Kidney (tissue), 14 donors: ENCODE results near the gene UNC119. TPM values are rescaled to one million over a fixed set of nuclear protein-coding genes. Genes with fewer than 3 reads are reported as not detected.
A peak's percentile ranks its signal among the peaks of the same experiment; 100 is the strongest.

Experiments
- DNase-seq, 5 donors: peaks; one replicate each; pipeline ENCODE4 v3.0.0-alpha.2; 2013 to 2020
- FAIRE-seq: peaks from 2 replicates; lab custom pipeline; 2012; peaks lifted over from hg19 to GRCh38; lab: Jason Lieb, UNC
- H3K27ac ChIP-seq, 2 donors: one replicate each; pipeline ENCODE4 v1.7.0; 2013; ENCODE audit warnings: low read depth in 2 of 2, low read length in 2 of 2, inconsistent platforms in 1 of 2
- H3K27me3 ChIP-seq: one replicate; pipeline ENCODE4 v1.7.1; 2013; ENCODE audit warnings: low read length, inconsistent platforms; ENCODE audit not compliant: control insufficient read depth, insufficient read depth
- H3K36me3 ChIP-seq, 3 donors: one replicate each; pipeline versions ENCODE4 v1.7.0 to v1.7.1; 2013; ENCODE audit warnings: low read length in 3 of 3, control low read depth in 1 of 3, inconsistent platforms in 1 of 3; ENCODE audit not compliant: insufficient read depth in 3 of 3, control insufficient read depth in 2 of 3
- H3K4me1 ChIP-seq, 3 donors: one replicate each; pipeline versions ENCODE4 v1.7.0 to v1.7.1; 2013; ENCODE audit warnings: low read length in 3 of 3, inconsistent platforms in 1 of 3, low read depth in 1 of 3; ENCODE audit not compliant: control insufficient read depth in 2 of 3, insufficient read depth in 2 of 3
- H3K4me3 ChIP-seq, 3 donors: one replicate each; pipeline versions ENCODE4 v1.7.0 to v1.8.1; 2013; ENCODE audit warnings: low read length in 3 of 3, control low read depth in 1 of 3, inconsistent platforms in 1 of 3
- H3K9ac ChIP-seq, 3 donors: one replicate each; pipeline versions ENCODE4 v1.7.0 to v1.7.1; 2013; ENCODE audit warnings: low read length in 3 of 3, control low read depth in 1 of 3, inconsistent platforms in 1 of 3
- H3K9me3 ChIP-seq, 3 donors: one replicate each; pipeline versions ENCODE4 v1.7.0 to v1.7.1; 2013; ENCODE audit warnings: low read length in 3 of 3, control low read depth in 1 of 3, inconsistent platforms in 1 of 3; ENCODE audit not compliant: control insufficient read depth in 2 of 3, insufficient read depth in 1 of 3
- CTCF ChIP-seq: IDR thresholded peaks from 3 replicates; pipeline ENCODE4 v1.5.1; 2012; ENCODE audit warnings: mild to moderate bottlenecking, moderate library complexity, borderline replicate concordance; ENCODE audit not compliant: insufficient read depth; ENCODE audit errors: extremely low read depth
- intact Hi-C: fragments of 100-400 bp; cut with DNase I; formaldehyde crosslinking; loops from one replicate; pipeline ENCODE4 v1.11.1; 2022
- polyA plus RNA-seq: library from polyadenylated mRNA; stranded (reverse); fragments of 350-450 nt; fragmentation: Illumina TruSeq; extraction: RNeasy Lipid Tissue Mini Kit (QIAGEN cat#74804); gene quantifications from one replicate; pipeline ENCODE4 v1.2.3, GENCODE V29; 2014; ENCODE audit warnings: low read depth, low replicate concordance; ENCODE audit not compliant: insufficient read depth
- total RNA-seq: library from RNA; stranded (reverse); fragmentation: NEBNext Ultra II Directional; extraction: Animal tissue kit (Norgen Biotek cat#: 25700); gene quantifications from one replicate; pipeline ENCODE4 v1.2.1, GENCODE V29; 2021
- donor health status: control.
- donor health status: control.
- donor health status: control.
- donor health status: control.
- donor health status: control.
- donor health status: DM: yes; HTN: yes; CAD: no.
- donor health status: Normal renal cell carcinoma (clear cell type).

UNC119 gene
- total and polyA plus RNA-seq, 2 donors from 2014 or later, result 19.0 to 60.7 TPM

DNA sequence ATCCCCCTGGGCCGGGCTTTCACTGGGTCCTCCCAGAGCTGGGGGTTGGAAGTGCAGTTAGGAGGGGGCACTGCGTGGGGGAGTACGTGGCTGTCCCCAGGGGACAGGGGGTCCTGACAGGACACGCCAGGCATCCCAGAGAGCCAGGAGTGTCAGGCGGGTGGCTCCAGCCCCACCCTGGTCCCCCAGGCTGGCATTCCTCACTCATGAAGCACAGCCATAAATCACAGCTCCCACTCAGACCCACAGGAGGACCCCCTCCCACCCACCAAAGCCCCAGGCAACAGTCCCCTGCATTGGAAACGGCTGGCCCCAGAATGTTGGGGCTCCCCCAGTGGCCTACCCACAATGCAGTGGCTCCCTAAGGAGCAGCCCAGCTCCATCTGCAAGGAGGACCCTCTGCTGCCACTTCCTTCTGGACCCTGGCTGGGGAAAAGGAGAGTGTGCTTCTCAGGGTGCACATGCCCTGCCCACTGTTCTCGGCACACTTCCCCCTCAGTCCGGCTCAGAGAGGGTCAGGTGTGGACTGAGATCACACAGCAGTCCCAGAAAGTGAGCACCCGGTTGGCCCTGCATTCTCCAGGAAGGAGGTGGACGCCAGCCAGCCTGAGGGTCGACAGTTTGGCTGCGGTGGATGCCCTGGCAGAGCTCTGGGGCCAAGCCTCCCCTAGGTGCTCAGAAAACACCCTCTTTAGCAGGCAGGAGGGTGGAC, 53.6 kb downstream of the UNC119 start:
- intact Hi-C loops, result loop anchor here (5.0 to 10.0 kb wide), 2 partner anchors 38 to 116 kb away; partner anchors contain the start of gene RSKR
- no peaks in the 10 kb centered on the region for H3K27me3 ChIP-seq
- DNase-seq (peak in 2 of 5 donors; percentile 24 to 60), FAIRE-seq (no peak)
- H3K9ac ChIP-seq, result no peak overlapping the region
- no peak overlapping the region for H3K4me3 ChIP-seq
- no peak overlapping the region for H3K27ac ChIP-seq
- H3K4me1 ChIP-seq, result peaks cover 0 to 2% (median 0%) of the 10 kb centered on the region in 3 donors
- H3K36me3 ChIP-seq, result no peaks in the 10 kb centered on the region
- no peak for TF ChIP-seq CTCF
- no peaks in the 10 kb centered on the region for H3K9me3 ChIP-seq

- intact Hi-C loops, result loop anchor here (5.0 to 10.0 kb wide), 2 partner anchors 39 to 117 kb away; partner anchors contain the start of gene RSKR
- Histone ChIP-seq H3K9ac (no peak overlapping the region), H3K9me3 (no peaks in the 10 kb centered on the region), H3K36me3 (no peaks in the 10 kb centered on the region), H3K27me3 (no peaks in the 10 kb centered on the region), H3K27ac (no peak overlapping the region), H3K4me3 (no peak overlapping the region), H3K4me1 (peaks cover 0 to 3% (median 2%) of the 10 kb centered on the region in 3 donors)
- DNase-seq, result peak in 1 of 5 donors; percentile 58
- TF ChIP-seq CTCF, result no peak
- no peak for FAIRE-seq
Observed at GRCh38 chr17:28497931-28498330, 54.5 kb downstream of the UNC119 start.

Other genes starting within 250 kb of the UNC119 start
- gene TMEM97, start 233.4 kb downstream of the UNC119 start, total RNA-seq, result 11.6 TPM
- 10.2 TPM for gene TMEM97, start 233.4 kb downstream of the UNC119 start, polyA plus RNA-seq
- 37.5 TPM for gene IFT20, start 217.2 kb downstream of the UNC119 start, total RNA-seq
- gene IFT20, start 217.2 kb downstream of the UNC119 start, polyA plus RNA-seq, result 52.6 TPM
- gene TNFAIP1, start 216.9 kb downstream of the UNC119 start, total RNA-seq, result 83.9 TPM
- gene TNFAIP1, start 216.9 kb downstream of the UNC119 start, polyA plus RNA-seq, result 28.9 TPM
- 84.9 TPM for gene POLDIP2, start 195.1 kb downstream of the UNC119 start, total RNA-seq
- gene POLDIP2, start 195.1 kb downstream of the UNC119 start, polyA plus RNA-seq, result 174 TPM
- not detected for gene SEBOX, start 187.4 kb downstream of the UNC119 start, total RNA-seq
- not detected for gene SEBOX, start 187.4 kb downstream of the UNC119 start, polyA plus RNA-seq
- gene VTN, start 182.3 kb downstream of the UNC119 start, total RNA-seq, result 0.98 TPM
- gene VTN, start 182.3 kb downstream of the UNC119 start, polyA plus RNA-seq, result 3.5 TPM
- 23.8 TPM for gene SARM1, start 180.9 kb downstream of the UNC119 start, total RNA-seq
- gene SARM1, start 180.9 kb downstream of the UNC119 start, polyA plus RNA-seq, result 10.4 TPM
- 14.7 TPM for gene SLC46A1, start 146.4 kb downstream of the UNC119 start, total RNA-seq
- 9.7 TPM for gene SLC46A1, start 146.4 kb downstream of the UNC119 start, polyA plus RNA-seq
- 1.1 TPM for gene SLC13A2, start 79.0 kb downstream of the UNC119 start, total RNA-seq
- gene SLC13A2, start 79.0 kb downstream of the UNC119 start, polyA plus RNA-seq, result 69.0 TPM
- not detected for gene FOXN1, start 46.3 kb downstream of the UNC119 start, total RNA-seq
- not detected for gene FOXN1, start 46.3 kb downstream of the UNC119 start, polyA plus RNA-seq
- 75.0 TPM for gene PIGS, start 18.9 kb upstream of the UNC119 start, total RNA-seq
- 60.6 TPM for gene PIGS, start 18.9 kb upstream of the UNC119 start, polyA plus RNA-seq
- gene ALDOC, start 24.3 kb upstream of the UNC119 start, total RNA-seq, result 7.1 TPM
- gene ALDOC, start 24.3 kb upstream of the UNC119 start, polyA plus RNA-seq, result 21.9 TPM
- gene SPAG5, start 46.4 kb upstream of the UNC119 start, total RNA-seq, result 7.4 TPM
- gene SPAG5, start 46.4 kb upstream of the UNC119 start, polyA plus RNA-seq, result 123 TPM
- 10.2 TPM for gene RSKR, start 61.6 kb upstream of the UNC119 start, total RNA-seq
- 4.1 TPM for gene RSKR, start 61.6 kb upstream of the UNC119 start, polyA plus RNA-seq
- gene BLTP2, start 92.5 kb upstream of the UNC119 start, total RNA-seq, result 140 TPM
- gene BLTP2, start 92.5 kb upstream of the UNC119 start, polyA plus RNA-seq, result 35.1 TPM
- gene SDF2, start 109.3 kb upstream of the UNC119 start, total RNA-seq, result 54.3 TPM
- gene SDF2, start 109.3 kb upstream of the UNC119 start, polyA plus RNA-seq, result 101 TPM
- 61.5 TPM for gene SUPT6H, start 109.6 kb upstream of the UNC119 start, total RNA-seq
- gene SUPT6H, start 109.6 kb upstream of the UNC119 start, polyA plus RNA-seq, result 21.4 TPM
- 3.4 TPM for gene PROCA1, start 159.3 kb upstream of the UNC119 start, total RNA-seq
- 3.5 TPM for gene PROCA1, start 159.3 kb upstream of the UNC119 start, polyA plus RNA-seq
- gene RAB34, start 165.2 kb upstream of the UNC119 start, total RNA-seq, result 119 TPM
- gene RAB34, start 165.2 kb upstream of the UNC119 start, polyA plus RNA-seq, result 128 TPM
- 1,188 TPM for gene RPL23A, start 167.4 kb upstream of the UNC119 start, total RNA-seq
- 1,159 TPM for gene RPL23A, start 167.4 kb upstream of the UNC119 start, polyA plus RNA-seq
- gene TLCD1, start 173.6 kb upstream of the UNC119 start, total RNA-seq, result 25.3 TPM
- 30.0 TPM for gene TLCD1, start 173.6 kb upstream of the UNC119 start, polyA plus RNA-seq
- gene NEK8, start 176.2 kb upstream of the UNC119 start, total RNA-seq, result 20.6 TPM
- 4.7 TPM for gene NEK8, start 176.2 kb upstream of the UNC119 start, polyA plus RNA-seq
- 118 TPM for gene TRAF4, start 191.4 kb upstream of the UNC119 start, total RNA-seq
- 53.4 TPM for gene TRAF4, start 191.4 kb upstream of the UNC119 start, polyA plus RNA-seq